Suprapubic skin (tissue), 3 donors: Measurements from ENCODE around the gene TCF20.

Source experiments
- POLR2A ChIP-seq, 2 donors: fragments of 450-650 bp; IDR thresholded peaks; one replicate each; pipeline ENCODE4 v1.6.1; 2017; ENCODE audit warnings: antibody characterized with exemption in 2 of 2, mild to moderate bottlenecking in 2 of 2, moderate library complexity in 2 of 2
- TF ChIP-seq, protein P1 (sequence below), 2 donors: fragments of 200-600 bp in 1 of 2; fragments of 450-650 bp in 1 of 2; sonication (generic) in 1 of 2; IDR thresholded peaks; one replicate each; pipeline ENCODE4 v1.5.1; 2016 to 2019; ENCODE audit warnings: antibody characterized with exemption in 2 of 2, mild to moderate bottlenecking in 1 of 2, moderate library complexity in 1 of 2

DNA sequence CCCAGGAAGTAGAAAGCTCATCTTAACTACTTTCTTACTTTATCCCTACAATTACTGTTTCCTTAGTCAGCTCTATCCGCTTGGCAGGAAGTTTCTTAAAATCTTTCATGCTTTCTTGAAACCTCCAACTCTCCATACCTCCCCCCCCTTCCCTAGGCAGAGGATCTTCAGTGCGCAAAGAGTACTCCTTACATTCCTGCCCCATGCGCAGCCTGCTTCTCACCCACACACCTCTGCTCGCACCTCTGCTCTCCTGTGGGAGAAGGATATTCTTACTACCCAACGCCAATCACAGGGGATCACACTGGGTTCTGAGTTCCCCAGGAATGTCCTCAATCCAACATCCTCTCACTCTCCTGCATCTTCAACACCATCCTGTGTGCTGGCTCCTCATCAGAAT is 12.3 kb downstream of the TCF20 start:
- TF ChIP-seq, protein P1, sequence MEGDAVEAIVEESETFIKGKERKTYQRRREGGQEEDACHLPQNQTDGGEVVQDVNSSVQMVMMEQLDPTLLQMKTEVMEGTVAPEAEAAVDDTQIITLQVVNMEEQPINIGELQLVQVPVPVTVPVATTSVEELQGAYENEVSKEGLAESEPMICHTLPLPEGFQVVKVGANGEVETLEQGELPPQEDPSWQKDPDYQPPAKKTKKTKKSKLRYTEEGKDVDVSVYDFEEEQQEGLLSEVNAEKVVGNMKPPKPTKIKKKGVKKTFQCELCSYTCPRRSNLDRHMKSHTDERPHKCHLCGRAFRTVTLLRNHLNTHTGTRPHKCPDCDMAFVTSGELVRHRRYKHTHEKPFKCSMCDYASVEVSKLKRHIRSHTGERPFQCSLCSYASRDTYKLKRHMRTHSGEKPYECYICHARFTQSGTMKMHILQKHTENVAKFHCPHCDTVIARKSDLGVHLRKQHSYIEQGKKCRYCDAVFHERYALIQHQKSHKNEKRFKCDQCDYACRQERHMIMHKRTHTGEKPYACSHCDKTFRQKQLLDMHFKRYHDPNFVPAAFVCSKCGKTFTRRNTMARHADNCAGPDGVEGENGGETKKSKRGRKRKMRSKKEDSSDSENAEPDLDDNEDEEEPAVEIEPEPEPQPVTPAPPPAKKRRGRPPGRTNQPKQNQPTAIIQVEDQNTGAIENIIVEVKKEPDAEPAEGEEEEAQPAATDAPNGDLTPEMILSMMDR (IDR thresholded peaks at IDR 0.05), result no peak
- TF ChIP-seq POLR2A (IDR thresholded peaks at IDR 0.05), result no peak
